Psoas muscle (tissue), 8 donors: ENCODE data around the gene KRTAP10-1. TPM values are rescaled to one million over a fixed set of nuclear protein-coding genes. Genes with fewer than 3 reads are reported as not detected.

Experiments used
- ATAC-seq, 4 donors: fragments of 200-7000 bp; cut with Tn5 transposase; one replicate each; pipeline ENCODE4 v1.9.1; 2020; ENCODE audit warnings: moderate library complexity in 3 of 4, mild to moderate bottlenecking in 2 of 4
- DNase-seq, 2 donors: peaks; one replicate each; pipeline ENCODE4 v3.0.0-alpha.2; 2020
- H3K27ac ChIP-seq: fragments of 200-600 bp; one replicate; pipeline ENCODE4 v1.8.0; 2022
- H3K27me3 ChIP-seq, 3 donors: fragments of 200-600 bp in 1 of 3; one replicate each; pipeline versions ENCODE4 v1.6.1 to v1.8.0; 2013 to 2022; ENCODE audit warnings: low read length in 2 of 3, mild to moderate bottlenecking in 2 of 3, moderate library complexity in 1 of 3; ENCODE audit not compliant: insufficient read depth in 3 of 3
- H3K36me3 ChIP-seq, 2 donors: fragments of 200-600 bp in 1 of 2; one replicate each; pipeline versions ENCODE4 v1.6.1 to v1.8.0; 2013 to 2022; ENCODE audit warnings: low read depth in 1 of 2, mild to moderate bottlenecking in 1 of 2, moderate library complexity in 1 of 2; ENCODE audit not compliant: insufficient read depth in 1 of 2
- H3K4me1 ChIP-seq: fragments of 200-600 bp; one replicate; pipeline ENCODE4 v1.8.0; 2022
- H3K4me3 ChIP-seq: fragments of 200-600 bp; one replicate; pipeline ENCODE4 v1.8.0; 2022; ENCODE audit warnings: mild to moderate bottlenecking
- H3K9me3 ChIP-seq: fragments of 200-600 bp; one replicate; pipeline ENCODE4 v1.8.0; 2022
- CTCF ChIP-seq: fragments of 200-600 bp; IDR thresholded peaks from one replicate; pipeline ENCODE4 v1.8.0; 2022; ENCODE audit warnings: antibody characterized with exemption
- WGBS, 3 donors: extraction: QIAGEN DNeasy Blood & Tissue Kit; methylation state at CpG; one replicate each; pipeline versions ENCODE4 v1.1.6 to v1.1.7; 2013; 5-methylcytosine and 5-hydroxymethylcytosine counted together
- intact Hi-C, 2 donors: fragments of 100-400 bp; cut with DNase I; formaldehyde crosslinking; loops; one replicate each; pipeline versions ENCODE4 v1.11.0 to v1.14.2; 2022
- polyA plus RNA-seq, 3 donors: library from polyadenylated mRNA; stranded (reverse); fragments of 200-250 nt; gene quantifications; one replicate each; pipeline ENCODE4 v1.2.3, GENCODE V29; 2013
- total RNA-seq, 4 donors: library from RNA; stranded (reverse); fragmentation: NEBNext Ultra II Directional in 2 of 4; extraction: Animal tissue kit (Norgen Biotek cat#: 25700) in 2 of 4; gene quantifications; one replicate each; pipeline versions ENCODE4 v1.2.1 to v1.2.4, GENCODE V29; 2021 to 2023
- donor health status: healthy with polysubstance abuse.
- donor health status: DM: no; HTN: no; CAD: no; lungs with moderate emphysema.
- donor health status: Bipolar disorder and iron deficiency.
- donor health status: healthy.
- donor health status: DM: yes; HTN: yes; CAD: no.
- donor health status: DM: no; HTN: no; CAD: no.
- donor health status: DM: no; HTN: no; CAD: no.
- donor health status: DM: yes; HTN: yes; CAD: no.

The KRTAP10-1 gene
- total and polyA plus RNA-seq, 7 donors: not detected

DNA sequence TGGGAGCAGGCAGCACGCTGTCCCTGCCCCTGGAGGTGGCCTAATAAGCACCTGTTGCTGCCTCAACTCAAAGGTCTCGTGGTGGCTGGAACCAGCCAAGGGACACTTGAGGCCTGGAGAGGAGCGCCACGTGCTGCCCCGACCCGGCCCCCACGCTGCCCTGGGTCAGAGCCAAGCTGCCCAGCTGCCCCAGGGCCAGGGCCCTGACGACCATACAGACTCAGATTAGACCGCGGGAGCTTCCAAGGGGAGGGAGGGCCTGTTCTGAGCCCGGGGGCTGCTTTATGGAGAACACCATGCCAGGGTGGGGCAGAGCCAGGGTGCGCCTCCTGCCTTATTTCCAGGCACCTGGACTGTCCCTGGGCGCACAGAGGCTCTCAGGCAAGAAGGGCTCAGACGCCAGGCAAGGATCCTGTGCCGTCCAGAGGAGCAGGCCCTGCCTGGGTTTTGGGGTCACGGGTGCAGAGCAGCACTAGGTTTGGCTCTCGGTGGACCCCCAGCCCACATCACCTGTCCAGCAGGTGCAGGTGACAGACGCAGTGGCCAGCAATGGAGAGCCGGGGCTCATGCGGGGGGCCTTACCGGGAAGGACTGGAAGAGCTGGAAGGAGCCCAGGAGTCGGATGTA lies 18.6 kb downstream of the KRTAP10-1 start:
- Histone ChIP-seq H3K4me3 (no peak overlapping the region), H3K4me1 (no peaks in the 10 kb centered on the region), H3K9me3 (no peaks in the 10 kb centered on the region), H3K36me3 (no peaks in the 10 kb centered on the region), H3K27me3 (peaks cover 0 to 23% (median 12%) of the 10 kb centered on the region in 3 donors), H3K27ac (no peak overlapping the region)
- WGBS, 3 donors: 57 to 71% (median 58%) methylated on average over 20 to 22 of the region's 22 CpGs
- DNase-seq (peak in 1 of 2 donors; percentile 36), ATAC-seq (no peak)
- intact Hi-C loops: no loop called here
- no peak for TF ChIP-seq CTCF

- TF ChIP-seq CTCF: no peak
- no peaks in the 10 kb centered on the region for H3K9me3 ChIP-seq
- no peak for ATAC-seq
- no peaks in the 10 kb centered on the region for H3K36me3 ChIP-seq
- H3K4me1 ChIP-seq: no peaks in the 10 kb centered on the region
- WGBS, 3 donors: 73 to 79% (median 76%) methylated on average over 31 of the region's 31 CpGs
- DNase-seq: peak in 1 of 2 donors; percentile 25
- no peak overlapping the region for H3K4me3 ChIP-seq
- H3K27me3 ChIP-seq: peaks cover 0 to 21% (median 12%) of the 10 kb centered on the region in 3 donors
- intact Hi-C loops: no loop called here
- no peak overlapping the region for H3K27ac ChIP-seq
Measured at GRCh38 chr21:44520326-44521300, 19.4 kb downstream of the KRTAP10-1 start.

DNA sequence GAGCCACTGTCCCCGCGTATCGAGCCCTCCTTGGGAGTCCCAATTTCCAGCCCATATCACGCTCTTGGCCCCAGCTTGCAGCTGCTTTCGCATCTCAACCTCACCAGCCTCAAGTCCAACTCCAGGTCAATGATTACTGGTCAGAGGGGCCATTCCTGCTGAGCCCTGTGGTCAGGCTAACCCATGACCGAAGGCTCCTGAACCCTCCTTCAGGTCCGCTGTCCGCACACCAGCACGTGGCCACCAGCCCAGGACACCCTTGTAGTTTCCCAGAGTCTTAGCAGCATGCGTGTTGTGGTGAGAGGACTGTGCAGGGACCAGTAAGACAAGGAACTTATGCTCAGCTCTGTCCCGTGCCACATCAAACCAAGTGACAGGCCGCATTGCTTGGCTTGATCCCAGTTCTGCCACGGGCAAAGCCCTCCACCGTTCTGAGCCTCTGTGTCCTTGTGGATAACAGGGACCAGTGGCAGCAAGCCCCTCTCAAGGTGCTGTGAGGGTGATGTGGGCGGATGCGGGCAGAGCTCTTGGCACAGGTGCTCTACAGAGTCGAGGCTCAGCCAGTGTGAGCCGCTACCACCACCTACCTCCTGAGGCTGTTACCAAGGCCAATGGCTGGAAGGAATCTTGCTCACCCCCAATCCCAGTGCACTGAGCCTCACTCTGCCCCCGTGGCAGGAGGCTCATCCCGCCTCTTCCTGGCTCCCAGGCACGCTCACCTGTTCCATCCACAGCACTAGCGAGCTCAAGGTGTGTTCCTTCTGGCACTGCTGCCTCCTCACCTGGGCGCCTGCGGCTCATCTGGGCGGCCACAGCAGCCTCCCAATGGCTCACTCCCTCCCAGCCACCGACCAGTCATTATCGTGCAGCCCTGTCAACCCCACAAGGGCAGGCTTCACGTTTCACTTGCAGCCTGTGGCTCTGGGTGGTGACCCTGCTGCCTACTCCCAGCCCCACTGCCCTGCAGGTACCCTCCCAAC lies 20.4 kb downstream of the KRTAP10-1 start:
- no peaks in the 10 kb centered on the region for H3K4me1 ChIP-seq
- WGBS, 3 donors: 84 to 86% (median 86%) methylated on average over 28 of the region's 28 CpGs
- no peak overlapping the region for H3K4me3 ChIP-seq
- no peaks in the 10 kb centered on the region for H3K36me3 ChIP-seq
- no peaks in the 10 kb centered on the region for H3K9me3 ChIP-seq
- no peak for TF ChIP-seq CTCF
- no peak overlapping the region for H3K27ac ChIP-seq
- H3K27me3 ChIP-seq: peaks cover 0 to 23% (median 12%) of the 10 kb centered on the region in 3 donors
- no peak for ATAC-seq
- intact Hi-C loops: loop anchor here (10.0 kb wide), 2 partner anchors 275 to 415 kb away; no protein-coding TSS in a partner anchor
- peak in 1 of 2 donors; percentile 21 for DNase-seq

GRCh38 chr21:44518686-44519085 lies 21.3 kb downstream of the KRTAP10-1 start:
- H3K27ac ChIP-seq: no peak overlapping the region
- DNase-seq (peak in 1 of 2 donors; percentile 13), ATAC-seq (no peak)
- no peaks in the 10 kb centered on the region for H3K36me3 ChIP-seq
- no peak for TF ChIP-seq CTCF
- intact Hi-C loops: loop anchor here (10.0 kb wide), 2 partner anchors 276 to 416 kb away; no protein-coding TSS in a partner anchor
- H3K9me3 ChIP-seq: no peaks in the 10 kb centered on the region
- no peak overlapping the region for H3K4me3 ChIP-seq
- H3K27me3 ChIP-seq: peaks cover 0 to 23% (median 12%) of the 10 kb centered on the region in 3 donors
- H3K4me1 ChIP-seq: no peaks in the 10 kb centered on the region
- WGBS, 3 donors: 34 to 36% (median 35%) methylated on average over 12 of the region's 12 CpGs
